Measurements from ENCODE around the gene AHNAK2. TPM values are rescaled to one million over a fixed set of nuclear protein-coding genes. Genes with fewer than 3 reads are reported as not detected.

Gene AHNAK2
- total and polyA plus RNA-seq, 2 donors (not counting 1 experiment from before 2014, with no cell fraction given) = 6.6 to 106 TPM

- no peak for DNase-seq (ENCODE audit: low read depth in 2 of 2)
- Histone ChIP-seq H4K20me1 (ENCODE audit: control insufficient read depth, extremely low read depth, insufficient read depth, low read length) (no peaks in the 10 kb centered on the region), H3K4me2 (ENCODE audit: extremely low read depth, insufficient read depth, low read length) (no peak overlapping the region), H3K9ac (ENCODE audit: insufficient read depth, low read length) (no peak overlapping the region), H2AFZ (ENCODE audit: low read length) (no peak overlapping the region), H3K36me3 (ENCODE audit: control insufficient read depth, insufficient read depth, low read length) (peaks cover 15% of the 10 kb centered on the region), H3K79me2 (ENCODE audit: control insufficient read depth, insufficient read depth, low read length) (no peaks in the 10 kb centered on the region), H3K9me3 (ENCODE audit: control insufficient read depth, insufficient read depth, low read depth, low read length) (no peaks in the 10 kb centered on the region), H3K27ac (ENCODE audit: insufficient read depth, low read length) (no peak overlapping the region), H3K4me1 (ENCODE audit: control insufficient read depth, extremely low read depth, insufficient read depth, low read length) (no peaks in the 10 kb centered on the region), H3K4me3 (replicated peaks in 1 of 4; ENCODE audit: control extremely low read depth in 1 of 4, insufficient read depth in 1 of 4, low read depth in 3 of 4, low read length in 4 of 4) (no peak overlapping the region), H3K27me3 (ENCODE audit: control insufficient read depth, insufficient read depth, low read length) (no peaks in the 10 kb centered on the region)
- no peak for TF ChIP-seq EZH2 (IDR thresholded peaks at IDR 0.05; ENCODE audit: low read length, missing control alignments)
- no peak for TF ChIP-seq CTCF (conservative IDR thresholded peaks at IDR 0.05 in 1 of 2, IDR thresholded peaks at IDR 0.05 in 1 of 2; ENCODE audit: low read depth in 1 of 2, low read length in 2 of 2)
Observed at GRCh38 chr14:104991896-104992230, 13.7 kb upstream of the AHNAK2 start.

GRCh38 chr14:104989951-104990303 lies 11.8 kb upstream of the AHNAK2 start:
- Histone ChIP-seq H3K4me3 (replicated peaks in 1 of 4; ENCODE audit: control extremely low read depth in 1 of 4, insufficient read depth in 1 of 4, low read depth in 3 of 4, low read length in 4 of 4) (no peak overlapping the region), H3K79me2 (ENCODE audit: control insufficient read depth, insufficient read depth, low read length) (no peaks in the 10 kb centered on the region), H3K9me3 (ENCODE audit: control insufficient read depth, insufficient read depth, low read depth, low read length) (no peaks in the 10 kb centered on the region), H3K9ac (ENCODE audit: insufficient read depth, low read length) (no peak overlapping the region), H3K4me1 (ENCODE audit: control insufficient read depth, extremely low read depth, insufficient read depth, low read length) (peaks cover 3% of the 10 kb centered on the region), H3K36me3 (ENCODE audit: control insufficient read depth, insufficient read depth, low read length) (peaks cover 13% of the 10 kb centered on the region), H3K27me3 (ENCODE audit: control insufficient read depth, insufficient read depth, low read length) (no peaks in the 10 kb centered on the region), H4K20me1 (ENCODE audit: control insufficient read depth, extremely low read depth, insufficient read depth, low read length) (no peaks in the 10 kb centered on the region), H2AFZ (ENCODE audit: low read length) (no peak overlapping the region), H3K4me2 (ENCODE audit: extremely low read depth, insufficient read depth, low read length) (no peak overlapping the region), H3K27ac (ENCODE audit: insufficient read depth, low read length) (no peak overlapping the region)
- TF ChIP-seq EZH2 (IDR thresholded peaks at IDR 0.05; ENCODE audit: low read length, missing control alignments) = no peak
- TF ChIP-seq CTCF (conservative IDR thresholded peaks at IDR 0.05 in 1 of 2, IDR thresholded peaks at IDR 0.05 in 1 of 2; ENCODE audit: low read depth in 1 of 2, low read length in 2 of 2) = no peak
- no peak for DNase-seq (ENCODE audit: low read depth in 2 of 2)

- H3K4me2 ChIP-seq (ENCODE audit: extremely low read depth, insufficient read depth, low read length) = no peak overlapping the region
- H3K9ac ChIP-seq (ENCODE audit: insufficient read depth, low read length) = no peak overlapping the region
- H2AFZ ChIP-seq (ENCODE audit: low read length) = no peak overlapping the region
- peaks cover 3% of the 10 kb centered on the region for H3K4me1 ChIP-seq (ENCODE audit: control insufficient read depth, extremely low read depth, insufficient read depth, low read length)
- H3K36me3 ChIP-seq (ENCODE audit: control insufficient read depth, insufficient read depth, low read length) = peaks cover 13% of the 10 kb centered on the region
- no peaks in the 10 kb centered on the region for H3K9me3 ChIP-seq (ENCODE audit: control insufficient read depth, insufficient read depth, low read depth, low read length)
- TF ChIP-seq EZH2 (IDR thresholded peaks at IDR 0.05; ENCODE audit: low read length, missing control alignments) (no peak), CTCF (conservative IDR thresholded peaks at IDR 0.05 in 1 of 2, IDR thresholded peaks at IDR 0.05 in 1 of 2; ENCODE audit: low read depth in 1 of 2, low read length in 2 of 2) (no peak)
- H3K27me3 ChIP-seq (ENCODE audit: control insufficient read depth, insufficient read depth, low read length) = no peaks in the 10 kb centered on the region
- no peak for DNase-seq (ENCODE audit: low read depth in 2 of 2)
- H3K79me2 ChIP-seq (ENCODE audit: control insufficient read depth, insufficient read depth, low read length) = no peaks in the 10 kb centered on the region
- no peak overlapping the region for H3K4me3 ChIP-seq (replicated peaks in 1 of 4; ENCODE audit: control extremely low read depth in 1 of 4, insufficient read depth in 1 of 4, low read depth in 3 of 4, low read length in 4 of 4)
- H4K20me1 ChIP-seq (ENCODE audit: control insufficient read depth, extremely low read depth, insufficient read depth, low read length) = no peaks in the 10 kb centered on the region
- no peak overlapping the region for H3K27ac ChIP-seq (ENCODE audit: insufficient read depth, low read length)
Observed at GRCh38 chr14:104989236-104989950, 11.2 kb upstream of the AHNAK2 start.

Data from fibroblast of lung (primary cell).